Epithelial cell of alveolus of lung (primary cell): ENCODE data around the gene UNC119B. TPM values are rescaled to one million over a fixed set of nuclear protein-coding genes. Genes with fewer than 3 reads are reported as not detected.

Experiments used
- total RNA-seq: library from RNA; depleted of rRNA; stranded (reverse); fragments of >200 nt; gene quantifications from 2 replicates; pipeline ENCODE4 v1.2.1, GENCODE V29; 2015

UNC119B gene
- 20.8 and 25.5 TPM in 2 replicates for total RNA-seq

DNA sequence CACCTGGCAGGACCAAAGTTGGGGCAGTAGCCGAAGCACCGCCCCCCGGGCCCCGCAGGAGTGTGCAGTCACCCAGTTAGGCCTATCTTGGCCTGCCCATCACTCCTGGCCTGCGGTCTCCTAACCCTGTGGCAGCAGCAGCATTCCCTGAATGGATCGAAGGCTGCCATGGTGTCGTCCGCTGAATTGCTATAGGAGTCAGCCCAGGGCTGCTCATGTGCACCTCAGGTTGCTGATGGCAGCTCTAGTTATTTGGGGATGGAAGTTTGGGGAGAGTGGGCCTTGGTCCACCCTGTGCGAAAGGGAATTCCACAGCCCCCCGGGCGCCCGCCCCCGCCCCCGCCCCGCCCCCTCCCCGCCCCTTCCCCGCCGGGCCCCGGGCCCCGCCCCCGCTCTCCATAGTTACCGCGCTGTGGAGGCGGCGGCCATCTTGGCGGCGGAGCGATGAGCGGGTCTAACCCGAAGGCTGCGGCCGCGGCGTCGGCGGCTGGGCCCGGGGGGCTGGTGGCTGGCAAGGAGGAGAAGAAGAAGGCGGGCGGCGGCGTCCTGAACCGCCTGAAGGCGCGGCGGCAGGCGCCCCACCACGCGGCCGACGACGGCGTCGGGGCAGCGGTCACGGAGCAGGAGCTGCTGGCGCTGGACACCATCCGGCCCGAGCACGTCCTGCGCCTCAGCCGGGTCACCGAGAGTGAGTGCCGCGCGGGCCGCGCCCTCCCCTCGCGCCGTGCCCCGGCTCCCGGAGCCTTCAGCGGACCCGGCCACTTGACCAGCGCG lies at the start of gene UNC119B:
Gene UNC119B, plus strand, starts transcription at position 428 of the 774 bp plus-strand sequence. Its CDS starts 17 bp downstream, at position 445.

DNA sequence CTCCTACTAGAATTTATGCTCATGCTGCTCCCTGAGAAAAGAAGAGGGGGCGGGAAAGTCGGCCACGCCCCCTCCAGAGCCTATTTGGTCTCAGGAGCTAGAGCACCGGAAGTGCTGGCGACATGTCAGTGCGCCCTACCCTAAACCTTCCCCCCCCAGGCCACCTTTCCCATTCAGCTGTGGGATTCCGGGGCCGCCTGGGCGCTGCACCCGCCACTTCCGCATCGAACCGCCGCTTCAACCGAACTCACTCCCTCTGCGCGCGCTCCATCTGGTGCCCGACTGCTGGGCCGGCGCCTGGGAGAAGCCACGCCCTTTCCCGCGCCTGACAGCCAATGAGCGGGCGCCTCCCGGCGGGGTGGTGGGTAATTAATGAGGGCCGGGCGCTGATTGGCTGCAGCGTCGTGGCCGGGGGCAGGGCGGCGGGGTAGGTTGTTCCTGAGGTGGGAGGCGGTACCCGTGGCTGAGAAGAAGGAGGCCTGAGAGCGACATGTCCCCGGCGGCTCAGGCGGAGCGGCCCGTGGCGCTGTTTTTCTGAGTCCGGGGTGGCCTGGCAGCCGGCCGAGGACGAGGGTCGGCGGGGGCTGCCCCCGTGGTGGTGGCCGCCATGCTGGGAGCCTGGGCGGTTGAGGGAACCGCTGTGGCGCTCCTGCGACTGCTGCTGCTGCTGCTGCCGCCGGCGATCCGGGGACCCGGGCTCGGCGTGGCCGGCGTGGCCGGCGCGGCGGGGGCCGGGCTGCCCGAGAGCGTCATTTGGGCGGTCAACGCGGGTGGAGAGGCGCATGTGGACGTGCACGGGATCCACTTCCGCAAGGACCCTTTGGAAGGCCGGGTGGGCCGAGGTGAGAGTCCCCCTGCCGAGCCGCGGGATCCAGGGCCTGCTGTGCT lies 23.3 kb upstream of the UNC119B start, which contains the start of gene MLEC:
Gene MLEC, plus strand, starts transcription at position 460 of the 888 bp plus-strand sequence. Its CDS starts 148 bp downstream, at position 608.

DNA sequence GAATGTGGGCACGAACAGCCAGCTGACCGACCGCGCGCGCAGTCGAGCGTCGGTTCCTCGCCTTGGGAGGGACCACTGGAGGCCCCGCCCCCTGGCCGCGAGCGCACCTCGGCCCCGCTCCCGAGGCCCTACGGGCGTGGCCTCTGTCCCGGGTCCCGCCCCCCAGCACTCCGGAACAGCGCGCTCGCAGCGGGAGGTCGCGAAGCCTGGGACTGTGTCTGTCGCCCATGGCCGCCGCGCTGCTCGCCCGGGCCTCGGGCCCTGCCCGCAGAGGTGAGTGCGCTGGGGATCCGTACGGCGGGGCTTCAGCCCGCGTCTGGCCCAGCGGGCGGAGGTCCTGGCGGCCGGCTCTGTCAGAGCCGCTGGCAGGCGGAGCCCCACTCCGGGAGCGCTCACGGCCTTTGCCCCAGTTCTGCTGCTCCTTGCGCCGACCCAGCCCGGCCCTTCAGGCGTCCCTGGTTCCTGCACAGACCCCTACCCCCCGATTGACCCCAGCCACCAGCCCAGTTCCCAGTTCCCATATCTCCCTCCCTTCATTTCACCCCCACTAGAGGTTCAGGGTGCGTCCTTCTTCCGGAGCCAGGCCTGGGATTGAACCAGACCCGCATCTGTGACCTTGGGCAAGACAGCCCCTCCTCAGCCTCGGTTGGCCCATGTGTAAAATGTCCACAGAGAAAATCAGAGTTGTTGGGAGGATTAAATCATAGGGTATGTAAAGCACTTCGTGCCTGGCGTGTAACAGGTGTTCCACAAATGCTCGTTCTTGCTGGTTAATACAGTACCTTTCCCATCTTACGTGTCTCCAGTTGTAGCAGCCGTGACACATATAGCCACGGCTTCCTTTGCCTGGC lies 15.6 kb downstream of the UNC119B start, which contains the start of gene ACADS:
Gene ACADS, plus strand, starts transcription at position 168 of the 851 bp plus-strand sequence. Its CDS starts 60 bp downstream, at position 228.

Other genes starting within 250 kb of the UNC119B start
- gene SRSF9, start 240.7 kb upstream of the UNC119B start, total RNA-seq = 72.5 and 84.2 TPM in 2 replicates
- 244 and 390 TPM in 2 replicates for gene DYNLL1, start 214.3 kb upstream of the UNC119B start, total RNA-seq
- gene COQ5, start 181.3 kb upstream of the UNC119B start, total RNA-seq = 30.8 and 44.9 TPM in 2 replicates
- 106 and 123 TPM in 2 replicates for gene RNF10, start 176.1 kb upstream of the UNC119B start, total RNA-seq
- 18.1 and 37.8 TPM in 2 replicates for gene POP5, start 129.1 kb upstream of the UNC119B start, total RNA-seq
- gene CABP1, start 69.8 kb upstream of the UNC119B start, total RNA-seq = 0.65 and 0.88 TPM in 2 replicates
- gene MLEC, start 23.3 kb upstream of the UNC119B start, total RNA-seq = 80.1 and 109 TPM in 2 replicates
- 8.5 and 15.0 TPM in 2 replicates for gene ACADS, start 15.4 kb downstream of the UNC119B start, total RNA-seq
- gene SPPL3, start 193.9 kb downstream of the UNC119B start, total RNA-seq = 8.3 and 15.3 TPM in 2 replicates